ENCODE measurements around the gene SEMA6A.

Gene SEMA6A

DNA sequence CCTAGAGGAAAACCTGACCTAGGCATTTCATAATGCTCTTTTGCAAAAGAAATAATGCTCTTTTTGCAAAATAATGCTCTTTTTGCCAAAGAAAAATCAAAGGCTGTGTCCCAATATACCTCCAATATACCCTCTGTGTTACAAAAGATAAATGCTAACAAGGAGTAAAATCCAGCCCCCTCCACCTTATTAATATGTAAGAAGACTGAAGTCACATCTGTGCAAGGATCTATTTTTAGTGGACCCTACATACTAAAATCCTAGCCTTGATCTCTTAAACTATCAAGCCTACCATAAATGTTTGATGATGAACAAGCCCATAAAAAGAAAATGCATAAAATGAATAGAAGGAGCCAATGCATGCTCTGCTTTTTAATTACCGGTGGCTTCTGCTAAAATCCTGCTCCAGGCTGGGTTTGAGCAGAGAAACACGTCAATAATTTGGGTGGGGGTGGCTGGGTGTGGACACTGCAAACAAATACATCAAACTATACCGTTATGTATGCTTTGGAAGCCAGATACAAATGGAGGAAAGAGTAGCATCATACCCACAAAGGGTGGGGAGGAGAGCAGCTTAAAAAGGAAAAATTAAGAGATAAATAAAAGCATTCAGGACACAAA, 131.6 kb downstream of the SEMA6A start:
- no peak for DNase-seq (ENCODE audit: extremely low read depth in 1 of 2, low read depth in 1 of 2)

DNA sequence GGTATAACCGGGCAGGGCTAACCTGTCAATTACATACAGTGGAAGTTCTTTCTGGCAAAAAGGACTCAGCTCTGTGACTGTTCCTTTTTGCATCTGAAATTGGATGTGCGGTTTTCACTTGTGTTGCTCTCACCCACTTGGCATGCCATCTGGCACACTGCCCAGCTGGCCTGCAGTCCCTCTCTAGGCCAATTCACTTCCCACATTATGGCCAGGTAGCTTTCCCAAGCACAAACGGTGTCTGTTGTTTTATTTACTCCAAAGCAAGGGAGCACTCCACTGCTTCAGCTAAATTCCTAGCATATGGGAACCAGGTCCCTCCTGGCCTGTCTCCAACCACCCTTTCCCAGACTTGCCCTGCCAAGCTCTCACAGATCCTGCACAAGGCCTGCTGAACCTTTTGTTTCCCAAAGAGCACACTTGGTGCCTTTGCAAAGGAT, 132.5 kb downstream of the SEMA6A start:
- no peak for DNase-seq (ENCODE audit: extremely low read depth in 1 of 2, low read depth in 1 of 2)

DNA sequence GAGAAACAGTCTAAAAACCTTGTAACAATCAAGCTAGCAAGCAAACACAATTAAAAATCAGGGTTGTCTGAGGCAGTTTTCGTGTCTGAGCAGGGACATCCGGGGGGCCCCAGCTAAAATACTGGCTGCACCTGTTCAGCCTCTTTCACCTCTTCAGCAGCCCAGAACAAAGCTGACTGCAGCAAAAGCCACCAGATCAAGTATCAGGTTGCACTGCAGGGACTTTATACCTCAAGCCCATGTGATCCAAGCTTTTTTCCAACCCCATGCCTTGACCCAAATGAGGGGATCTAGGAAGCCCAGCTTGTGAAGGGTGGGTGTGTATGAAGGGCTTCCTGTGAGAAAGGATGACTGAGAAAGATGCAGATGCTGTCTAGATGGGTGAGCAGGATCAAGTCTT, 133.4 kb downstream of the SEMA6A start:
- no peak for DNase-seq (ENCODE audit: extremely low read depth in 1 of 2, low read depth in 1 of 2)

DNA sequence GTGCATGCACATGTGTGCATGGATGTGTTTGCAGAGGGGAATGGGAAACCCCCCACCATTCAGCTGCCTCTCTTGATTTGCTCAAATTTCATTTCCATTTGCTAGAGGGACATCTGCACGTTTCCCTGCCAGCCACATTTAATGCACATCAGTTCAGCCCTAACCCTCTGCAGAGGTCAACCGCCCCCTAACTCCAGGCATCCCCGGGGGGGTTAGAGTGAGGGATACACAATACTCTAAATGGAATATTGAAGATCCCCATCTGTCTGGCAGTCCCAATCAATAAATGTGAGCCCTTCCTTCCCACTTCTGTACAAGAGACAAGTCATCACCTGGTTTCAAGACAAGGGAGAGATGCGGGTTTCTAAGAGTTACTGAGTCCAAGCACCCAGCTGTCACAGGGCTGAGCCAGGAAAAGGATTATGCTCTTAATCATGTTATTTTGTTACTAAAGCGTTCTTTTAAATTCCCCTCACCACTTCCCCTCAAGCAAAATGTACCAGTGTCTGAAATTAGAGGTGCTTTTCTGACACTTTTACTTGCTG, 134.1 kb downstream of the SEMA6A start:
- no peak for DNase-seq (ENCODE audit: extremely low read depth in 1 of 2, low read depth in 1 of 2)

DNA sequence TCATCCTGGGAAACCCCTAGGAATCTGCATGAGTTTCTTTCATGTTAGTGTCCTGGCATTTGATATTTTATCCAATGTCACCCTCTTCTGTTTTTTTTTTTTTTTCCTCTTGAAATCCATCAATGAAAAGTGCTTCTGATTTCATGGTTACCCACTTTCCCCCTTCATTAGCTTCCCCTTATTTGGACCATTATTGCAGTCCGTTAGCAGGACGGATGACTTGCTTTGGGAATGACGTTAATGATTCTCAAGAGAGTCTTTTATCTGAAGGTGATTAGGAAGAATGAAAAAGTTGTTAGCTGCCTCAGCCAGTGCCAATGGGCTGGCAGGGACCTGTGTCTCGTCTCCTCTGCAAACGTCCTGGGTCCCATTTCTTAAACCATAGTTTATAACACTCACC, 134.7 kb downstream of the SEMA6A start:
- no peak for DNase-seq (ENCODE audit: extremely low read depth in 1 of 2, low read depth in 1 of 2)

DNA sequence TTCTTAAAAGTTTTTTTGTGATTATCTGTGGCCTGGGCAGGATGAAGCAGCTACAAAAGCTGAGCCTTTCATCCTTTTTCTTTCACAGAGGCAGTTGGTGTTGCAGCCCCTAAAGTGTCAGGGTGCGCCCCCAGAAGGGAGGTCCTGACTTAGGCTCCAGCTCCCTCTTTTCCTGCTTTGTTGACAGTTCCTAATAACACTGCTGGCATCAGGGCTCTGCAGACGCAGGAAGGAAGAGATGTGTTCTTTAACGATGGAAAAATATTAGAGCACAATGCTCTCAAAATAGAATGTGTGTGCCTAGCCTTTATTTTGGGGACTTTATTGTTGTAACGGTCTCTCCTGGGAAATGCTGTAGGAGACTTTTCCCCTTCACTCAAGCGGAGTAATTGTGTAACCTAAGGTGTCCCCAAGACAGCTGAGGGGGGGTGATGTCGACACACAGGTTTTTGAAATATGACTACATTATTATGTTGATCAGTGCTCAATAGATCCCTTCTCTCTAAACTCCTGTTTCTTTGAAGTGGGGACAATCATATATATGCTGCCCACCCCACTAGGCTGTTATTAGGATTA, 135.6 kb downstream of the SEMA6A start:
- DNase-seq (ENCODE audit: extremely low read depth in 1 of 2, low read depth in 1 of 2), result no peak

DNA sequence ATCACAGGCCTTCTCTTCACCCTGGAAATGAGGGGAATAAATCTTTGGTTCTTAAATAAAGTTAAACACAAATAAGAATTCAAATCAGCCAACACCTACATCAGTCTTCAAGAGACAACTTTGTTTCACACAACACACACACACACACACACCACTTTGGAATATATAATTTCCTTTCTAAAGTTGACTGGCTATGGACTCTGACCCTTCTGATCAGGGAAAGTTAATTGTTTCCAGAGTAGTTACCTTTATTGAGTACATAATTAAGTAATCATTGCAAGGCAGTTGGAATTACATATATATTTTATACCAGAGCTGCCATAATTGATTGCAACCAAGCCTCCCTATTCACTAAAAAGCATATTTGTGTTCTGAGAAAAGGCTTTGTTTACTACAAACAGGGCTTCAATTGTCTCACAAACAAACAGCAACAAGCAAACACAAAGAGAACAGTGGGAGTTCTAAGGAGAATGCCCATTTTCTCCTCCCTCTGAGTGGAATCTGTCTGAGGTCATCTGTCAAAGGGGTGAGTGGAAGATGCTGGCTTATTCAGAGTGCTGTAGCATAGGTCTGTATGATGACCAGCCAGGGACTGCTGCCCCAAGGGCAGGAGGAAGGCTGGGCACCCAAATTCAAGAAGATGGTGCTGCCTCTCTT, 136.6 kb downstream of the SEMA6A start:
- no peak for DNase-seq (ENCODE audit: extremely low read depth in 1 of 2, low read depth in 1 of 2)

DNA sequence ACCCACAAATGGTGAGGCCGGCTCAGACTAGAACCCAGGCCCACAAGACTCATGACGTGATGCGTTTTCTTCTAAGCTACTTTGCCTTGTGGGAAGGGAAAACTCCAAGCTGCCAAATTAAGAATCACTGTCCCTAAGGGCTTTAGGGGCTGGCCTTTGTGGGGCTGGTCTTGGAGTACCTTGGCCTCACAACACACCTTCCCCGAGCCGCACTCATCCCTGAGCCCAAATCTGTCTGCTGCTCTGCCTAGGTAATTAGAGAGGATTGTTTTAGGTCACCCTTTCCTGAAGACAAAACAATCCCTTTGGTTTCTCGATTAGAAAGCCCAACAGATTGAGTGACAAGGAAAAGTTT, 137.3 kb downstream of the SEMA6A start:
- DNase-seq (ENCODE audit: extremely low read depth in 1 of 2, low read depth in 1 of 2), result no peak

DNA sequence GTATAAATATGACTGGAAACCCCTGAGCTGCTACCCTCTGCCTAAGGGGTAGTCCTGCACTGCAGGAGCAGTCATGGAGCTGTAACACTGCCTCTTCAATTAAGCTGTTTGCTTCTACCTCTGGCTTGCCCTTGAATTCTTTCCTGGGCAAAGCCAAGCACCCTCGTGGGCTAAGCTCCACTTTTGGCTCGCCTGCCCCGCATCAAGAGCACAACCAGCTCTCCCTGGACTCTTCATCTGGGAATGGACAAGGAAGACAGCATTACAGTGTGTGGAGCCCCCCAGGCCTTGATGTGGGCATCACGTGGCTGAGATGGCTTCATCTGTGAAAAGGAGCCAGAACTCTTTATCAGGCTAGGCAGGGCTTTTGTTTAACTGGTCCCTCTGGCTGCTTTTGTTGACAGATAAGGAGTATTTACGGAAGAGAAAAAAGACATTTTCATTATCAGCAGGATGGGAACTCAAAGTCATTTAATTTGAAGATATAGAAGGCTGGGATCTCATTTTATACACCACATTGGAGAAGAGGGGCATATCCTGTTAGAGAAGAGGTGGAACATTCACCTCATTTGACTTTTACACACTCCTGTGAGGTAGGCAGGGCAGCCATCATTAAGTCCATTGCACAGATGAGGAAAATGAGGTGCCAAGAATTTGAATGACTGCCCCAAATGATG, 137.8 kb downstream of the SEMA6A start:
- no peak for DNase-seq (ENCODE audit: extremely low read depth in 1 of 2, low read depth in 1 of 2)

DNA sequence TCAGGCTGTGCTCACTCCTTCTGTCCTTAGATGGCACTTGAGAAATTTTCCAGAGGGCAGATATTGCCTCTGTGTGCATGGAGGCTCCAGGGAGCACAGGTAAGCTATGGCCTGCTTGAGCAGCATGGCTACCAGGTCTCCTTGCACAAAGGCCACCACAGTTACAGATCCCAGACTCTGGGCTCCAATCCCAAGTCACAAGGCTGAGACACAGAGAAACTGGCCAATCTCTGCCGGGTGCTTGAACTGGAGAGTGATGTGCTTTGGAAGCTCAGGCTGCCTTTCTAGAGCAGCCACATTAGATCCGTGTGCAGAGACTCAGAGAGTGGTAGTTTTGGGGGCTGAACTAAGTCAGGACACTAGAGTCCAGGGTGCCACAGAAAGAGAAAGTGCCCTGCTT, 145.7 kb downstream of the SEMA6A start:
- DNase-seq (ENCODE audit: extremely low read depth in 1 of 2, low read depth in 1 of 2), result no peak

DNA sequence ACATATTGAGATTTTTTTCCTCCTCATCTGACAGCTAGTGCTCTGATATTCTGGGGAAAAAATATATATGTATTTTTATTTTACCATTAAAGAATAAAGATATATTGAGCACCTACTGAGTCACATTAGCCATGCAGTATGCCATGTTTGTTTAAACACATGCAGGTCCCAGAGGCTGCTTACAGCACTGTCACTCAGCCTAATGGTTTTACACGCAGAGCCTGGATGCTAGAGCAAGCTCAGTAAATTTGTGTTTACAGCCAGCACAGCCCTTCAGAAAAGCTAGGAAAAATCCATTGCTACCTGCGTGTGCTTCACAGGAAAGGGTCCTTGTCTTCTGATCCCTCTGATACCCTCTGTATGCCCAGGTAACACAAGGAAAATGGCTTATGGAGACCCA, 146.2 kb downstream of the SEMA6A start:
- no peak for DNase-seq (ENCODE audit: extremely low read depth in 1 of 2, low read depth in 1 of 2)

DNA sequence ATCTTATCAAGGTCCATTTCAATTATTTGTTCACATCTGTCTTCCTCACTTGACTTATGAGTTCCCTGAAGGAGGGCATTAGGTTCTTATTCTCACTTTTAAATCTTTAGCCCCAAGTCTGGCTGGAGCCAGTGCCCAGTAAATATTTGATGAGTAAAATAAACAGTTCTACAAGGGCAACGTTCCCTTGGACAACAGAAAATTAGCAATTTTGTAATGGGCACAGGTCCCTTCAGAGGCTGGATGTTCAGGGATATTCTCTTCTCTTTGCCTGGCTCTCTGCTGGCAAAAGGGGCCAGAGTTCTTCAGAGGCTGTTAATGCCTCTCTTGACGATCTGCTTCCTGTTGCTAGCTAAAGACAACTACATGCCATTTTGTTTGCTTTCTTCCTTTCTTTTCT, 149.7 kb downstream of the SEMA6A start:
- DNase-seq (ENCODE audit: extremely low read depth in 1 of 2, low read depth in 1 of 2), result no peak

DNA sequence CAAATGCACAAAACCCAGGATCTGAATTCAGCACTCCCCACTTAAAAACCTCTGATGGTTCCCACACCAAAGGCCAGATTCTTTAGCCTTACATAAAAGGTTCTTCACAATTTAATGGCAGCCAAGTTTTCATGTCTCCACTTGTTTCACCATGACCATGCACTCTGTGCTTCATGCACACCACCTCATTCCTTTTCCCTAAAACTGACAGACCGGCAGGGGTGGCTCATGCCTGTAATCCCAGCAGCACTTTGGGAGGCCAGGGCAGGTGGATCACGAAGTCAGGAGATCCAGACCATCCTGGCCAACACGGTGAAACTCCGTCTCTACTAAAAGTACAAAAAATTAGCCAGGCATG, 150.4 kb downstream of the SEMA6A start:
- DNase-seq (ENCODE audit: extremely low read depth in 1 of 2, low read depth in 1 of 2), result no peak

DNA sequence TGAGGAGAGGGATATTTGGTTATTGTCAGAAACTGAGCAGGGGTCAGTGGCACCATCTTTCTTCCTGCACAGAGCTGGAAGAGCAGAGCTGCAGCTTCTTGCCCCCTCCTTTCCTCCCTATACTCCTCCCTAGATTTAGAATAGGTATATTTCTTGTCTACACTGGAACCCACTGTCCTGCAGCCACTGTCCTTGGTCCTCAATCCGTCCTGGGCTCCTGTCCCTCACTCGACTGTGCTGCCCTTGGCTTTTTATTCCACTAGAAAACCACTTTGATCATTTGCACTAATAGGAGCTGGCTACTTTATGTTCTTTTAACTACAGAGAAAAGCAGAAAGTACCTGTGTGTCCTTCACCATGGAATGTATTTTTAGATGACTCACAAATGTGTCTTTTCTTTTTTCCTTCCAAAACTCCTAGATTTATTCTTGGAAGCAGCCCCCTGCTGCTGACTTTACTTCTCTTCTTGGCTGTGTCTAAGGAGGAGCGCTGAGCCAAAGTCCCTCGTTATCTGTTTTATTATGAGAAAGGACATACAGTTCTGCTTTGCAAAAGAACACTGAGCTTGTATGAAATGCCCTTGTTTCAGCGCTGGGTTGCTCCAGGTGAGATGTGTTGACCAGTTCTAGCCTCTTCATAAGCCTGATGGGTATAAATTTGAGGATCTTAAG, 150.9 kb downstream of the SEMA6A start:
- no peak for DNase-seq (ENCODE audit: extremely low read depth in 1 of 2, low read depth in 1 of 2)

DNA sequence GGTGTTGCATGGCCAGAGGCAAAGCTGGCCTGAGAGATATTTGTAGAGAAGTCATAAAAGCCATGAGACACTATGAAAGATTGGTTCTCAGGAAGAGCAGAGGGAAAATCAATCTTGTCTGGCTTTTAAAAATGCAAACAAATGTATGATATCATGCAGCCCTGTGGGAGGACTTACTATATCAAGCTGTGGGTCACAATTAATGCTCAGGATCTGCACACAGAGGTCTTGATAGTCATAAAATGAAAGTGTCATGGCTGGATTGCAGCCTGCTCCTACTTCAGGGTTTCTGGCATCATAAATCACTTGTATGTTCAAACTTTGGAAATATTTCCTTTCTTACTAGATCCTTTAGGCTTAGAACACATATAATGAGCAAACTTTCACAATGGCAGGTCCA, 151.5 kb downstream of the SEMA6A start:
- DNase-seq (ENCODE audit: extremely low read depth in 1 of 2, low read depth in 1 of 2), result no peak

DNA sequence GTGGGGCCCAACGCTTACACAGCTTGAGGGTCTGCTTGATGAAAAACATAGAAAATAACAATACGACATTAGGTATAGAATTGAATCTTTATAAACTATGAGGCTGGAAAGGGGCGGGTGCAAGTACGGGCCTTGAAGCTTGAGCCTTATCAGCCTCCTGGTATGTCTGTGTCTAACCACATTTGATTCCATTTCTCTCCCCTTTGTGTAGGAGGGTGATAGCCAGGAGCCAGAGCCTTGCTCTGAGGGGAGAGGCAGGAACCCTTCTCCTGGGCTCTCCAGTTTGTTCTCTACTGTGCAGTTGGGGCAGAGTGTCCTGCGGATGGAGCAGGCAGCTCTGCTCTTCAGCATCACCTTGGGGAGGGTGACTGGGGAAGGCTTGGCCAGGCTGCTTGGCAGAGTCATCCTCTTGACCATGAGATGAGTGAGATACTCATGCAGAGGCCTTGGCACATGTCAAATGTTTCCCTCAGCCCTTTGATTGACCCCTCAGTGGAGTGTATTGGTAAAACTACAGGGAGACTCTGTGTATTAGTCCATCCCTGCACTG, 153.5 kb downstream of the SEMA6A start:
- no peak for DNase-seq (ENCODE audit: extremely low read depth in 1 of 2, low read depth in 1 of 2)

DNA sequence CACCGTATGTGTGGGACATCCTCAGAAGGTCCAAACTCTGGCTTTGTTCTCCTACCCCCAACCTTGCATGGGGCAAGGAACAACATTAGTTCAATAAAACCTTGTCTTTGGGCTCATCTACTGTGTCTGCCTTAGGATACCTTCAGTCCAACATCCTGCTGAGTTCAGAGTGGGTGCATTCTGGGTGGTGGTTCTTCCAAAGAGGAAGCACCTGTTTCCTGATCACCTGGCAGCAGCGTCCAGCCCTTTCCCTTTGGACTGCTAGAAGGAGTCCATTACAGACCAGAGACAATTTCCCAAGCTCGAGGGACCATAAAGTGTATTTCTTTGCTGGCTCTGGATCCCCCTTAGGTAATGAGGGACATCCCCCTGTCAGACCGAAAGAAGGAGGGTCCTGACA, 154.1 kb downstream of the SEMA6A start:
- no peak for DNase-seq (ENCODE audit: extremely low read depth in 1 of 2, low read depth in 1 of 2)

DNA sequence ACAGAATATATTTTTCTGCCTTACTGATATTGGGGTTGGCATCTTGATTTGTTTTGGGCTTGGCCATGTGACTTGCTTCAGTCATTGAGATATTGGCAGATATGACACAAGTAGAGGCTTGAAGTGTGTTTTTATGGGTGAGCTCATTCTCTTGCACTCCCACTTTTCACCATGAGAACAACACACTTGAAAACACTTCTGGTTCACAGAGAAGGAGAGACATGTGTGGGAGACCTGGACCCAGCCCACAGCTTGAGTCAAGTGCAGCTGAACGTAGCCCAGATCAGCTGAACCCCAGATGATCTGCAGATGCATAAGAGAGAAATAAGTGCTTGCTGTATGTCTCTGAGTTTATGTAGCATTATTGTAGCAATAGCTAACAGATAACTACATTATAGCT, 155.4 kb downstream of the SEMA6A start:
- DNase-seq (ENCODE audit: extremely low read depth in 1 of 2, low read depth in 1 of 2), result no peak

DNA sequence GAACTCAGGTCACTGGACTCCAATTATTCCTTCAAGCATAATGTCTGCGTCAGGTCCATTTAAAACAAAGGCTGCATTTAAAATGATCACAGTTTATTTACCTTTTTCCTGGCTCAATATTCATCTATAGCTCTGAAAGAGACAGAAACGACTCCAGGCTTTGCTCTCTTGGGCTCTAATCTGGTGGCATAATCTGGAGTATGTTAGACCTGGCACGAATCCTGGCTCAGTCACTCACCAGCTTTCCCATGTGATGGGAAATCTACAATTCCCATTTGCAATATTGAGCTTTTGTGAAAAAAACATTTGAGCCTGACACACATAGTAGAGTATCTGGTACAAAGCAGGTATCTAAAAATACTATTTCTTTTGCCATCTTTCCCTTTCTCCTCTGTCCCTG, 155.8 kb downstream of the SEMA6A start:
- no peak for DNase-seq (ENCODE audit: extremely low read depth in 1 of 2, low read depth in 1 of 2)

DNA sequence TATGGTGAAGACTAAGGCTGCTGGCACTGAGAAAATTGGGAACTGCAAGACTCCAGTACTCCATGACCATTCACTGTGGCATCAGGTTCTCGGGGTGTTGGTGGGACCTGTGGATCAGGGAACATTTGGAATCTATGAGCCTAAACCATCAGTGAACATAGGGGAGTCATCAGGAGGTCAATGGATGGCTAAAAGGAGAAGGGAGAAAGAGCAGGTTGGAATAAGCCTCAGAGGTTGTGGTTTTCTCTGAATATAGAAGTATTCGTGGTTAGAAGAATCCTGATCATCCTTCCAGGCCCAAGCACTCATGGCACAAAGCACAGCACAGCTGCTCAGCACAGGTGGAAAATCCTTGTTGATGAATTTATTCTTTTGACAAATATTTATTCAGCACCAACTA, 156.6 kb downstream of the SEMA6A start:
- no peak for DNase-seq (ENCODE audit: extremely low read depth in 1 of 2, low read depth in 1 of 2)

DNA sequence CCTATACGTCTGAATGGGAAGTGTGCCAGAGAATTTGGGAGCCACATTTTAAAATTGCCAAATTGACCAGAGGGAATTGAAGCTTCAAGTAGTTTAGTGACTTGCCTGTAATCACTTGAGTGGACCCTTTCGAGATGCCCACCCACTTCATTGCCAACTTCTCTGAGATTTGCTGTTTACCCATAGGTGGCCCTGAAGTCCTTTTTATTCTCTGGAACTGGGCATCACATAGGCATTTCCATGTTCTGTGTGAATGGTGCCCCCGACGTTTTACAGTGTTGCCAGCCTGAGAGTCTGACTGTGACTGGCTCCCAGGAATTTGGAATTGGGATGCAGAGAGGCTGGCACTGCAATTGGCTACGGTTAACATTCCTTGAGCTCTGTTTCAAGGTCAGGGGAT, 158.6 kb downstream of the SEMA6A start:
- DNase-seq (ENCODE audit: extremely low read depth in 1 of 2, low read depth in 1 of 2), result no peak

Data from stimulated activated CD8-positive, alpha-beta memory T cell treated with anti-CD3 and anti-CD28 coated beads, Interleukin-7, amount 100 ng/mL, for 48 hours (primary cell).